Myocyte (in vitro differentiated cells): ENCODE data around the gene ASCL5. TPM values are rescaled to one million over a fixed set of nuclear protein-coding genes. Genes with fewer than 3 reads are reported as not detected.

Source experiments
- DNase-seq: peaks from one replicate; pipeline ENCODE4 v3.0.0-alpha.2; 2012; ENCODE audit warnings: low read depth
- total RNA-seq: library from RNA; depleted of rRNA; stranded (reverse); fragments of >200 nt; gene quantifications from 2 replicates; pipeline ENCODE4 v1.2.3, GENCODE V29; 2014

The ASCL5 gene
- total RNA-seq, 1 donor from 2014 or later: not detected

DNA sequence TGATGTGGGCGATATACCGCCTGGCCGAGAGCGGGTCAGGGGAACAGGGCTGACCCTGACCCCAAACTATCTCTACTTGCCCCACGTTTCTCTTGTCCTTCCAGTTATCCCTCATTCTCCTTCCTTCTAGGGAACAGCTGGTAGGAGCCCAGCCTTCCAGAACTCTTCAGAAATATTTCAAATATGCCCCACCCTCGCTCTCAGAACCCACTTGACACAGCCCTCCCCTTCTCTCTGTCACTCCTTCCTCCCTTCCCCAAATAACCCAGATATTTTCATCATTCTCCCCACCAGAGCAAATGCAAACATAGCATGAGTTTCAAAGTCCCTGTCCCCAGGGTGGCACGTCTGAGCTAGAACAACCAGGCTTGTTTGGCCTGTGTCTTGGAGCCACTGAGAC, 15.8 kb downstream of the ASCL5 start:
- peak; percentile 86 for DNase-seq

DNA sequence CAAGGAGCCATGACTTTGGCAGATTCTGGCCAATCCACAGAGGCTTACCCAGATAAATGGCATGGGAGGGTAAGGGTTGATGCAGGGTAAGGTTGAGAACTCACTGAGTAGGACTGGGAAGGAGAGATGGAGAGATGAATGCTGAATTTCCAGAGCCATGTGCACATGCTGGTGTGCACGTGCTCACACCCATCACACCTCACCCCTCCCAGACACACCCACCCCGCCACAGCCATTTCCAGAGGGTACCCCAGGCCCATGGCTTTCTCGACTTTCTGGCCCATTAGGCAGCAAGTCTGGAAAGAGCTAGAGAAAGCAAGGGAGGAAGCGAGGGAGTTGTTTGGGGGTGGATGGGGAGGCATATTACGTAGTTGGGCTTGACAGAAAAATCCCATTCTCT, 16.4 kb downstream of the ASCL5 start:
- no peak for DNase-seq

DNA sequence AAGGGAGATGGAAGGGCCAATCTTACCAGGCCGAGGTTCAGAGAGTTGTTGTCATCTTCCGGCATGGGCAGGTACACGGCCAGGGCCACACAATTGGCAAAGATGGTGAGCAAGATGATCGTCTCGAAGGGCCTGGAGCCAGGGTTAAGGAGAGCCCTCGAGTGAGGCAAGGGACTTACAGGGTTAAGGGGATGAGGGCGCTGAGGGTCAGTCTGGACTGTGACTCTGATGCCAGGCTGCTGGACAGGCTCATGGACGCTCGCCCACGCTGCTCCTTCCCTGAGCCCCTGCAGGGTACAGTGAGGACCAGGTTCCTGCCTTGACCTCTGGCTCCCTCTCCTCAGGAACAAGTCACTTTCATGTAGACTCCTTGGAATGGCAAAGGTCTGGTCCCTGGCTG, 16.8 kb downstream of the ASCL5 start:
- DNase-seq: no peak

DNA sequence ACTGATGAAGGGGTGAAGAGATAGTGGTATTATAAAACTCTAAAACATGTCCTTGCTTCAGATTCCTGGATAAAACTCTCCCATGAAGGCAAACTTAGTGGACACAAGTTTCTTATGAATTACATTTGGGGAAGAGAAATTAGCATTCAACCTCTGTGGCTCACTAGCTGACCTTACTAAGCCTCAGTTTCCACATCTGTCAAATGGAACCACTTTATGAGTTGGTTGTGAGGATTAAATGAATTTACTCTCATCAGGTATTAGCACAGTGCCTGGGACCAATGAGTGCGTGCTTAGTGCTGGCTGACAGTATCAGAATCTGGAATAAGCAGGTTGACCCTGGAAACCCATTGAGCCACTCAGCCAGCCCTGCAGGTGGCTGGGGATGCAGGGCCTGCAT, 17.3 kb downstream of the ASCL5 start:
- no peak for DNase-seq

- no peak for DNase-seq
These were observed 18.4 kb downstream of the ASCL5 start for GRCh38 chr1:201108614-201109013.

- DNase-seq: peak; percentile 53
These were observed 21.3 kb downstream of the ASCL5 start for GRCh38 chr1:201105688-201106087.

DNA sequence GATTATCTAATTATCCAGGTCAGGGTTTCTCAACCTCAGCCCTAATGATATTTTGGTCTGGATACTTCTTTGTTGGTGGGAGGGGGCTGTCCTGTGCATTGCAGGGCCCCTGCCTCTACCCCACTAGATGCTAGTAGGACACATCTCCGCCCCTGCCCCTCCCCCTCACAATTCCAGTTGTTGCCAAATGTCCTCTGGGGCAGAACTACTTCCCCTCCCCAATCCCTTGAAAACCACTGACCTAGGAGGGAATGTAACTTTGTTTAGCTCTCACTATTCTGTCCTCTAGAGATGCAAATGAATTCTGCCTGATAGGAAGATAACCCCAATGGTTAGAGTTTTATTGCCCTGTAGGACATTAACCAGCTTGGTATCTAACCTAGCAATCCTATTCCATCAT, 22.8 kb downstream of the ASCL5 start:
- DNase-seq: peak; percentile 67

DNA sequence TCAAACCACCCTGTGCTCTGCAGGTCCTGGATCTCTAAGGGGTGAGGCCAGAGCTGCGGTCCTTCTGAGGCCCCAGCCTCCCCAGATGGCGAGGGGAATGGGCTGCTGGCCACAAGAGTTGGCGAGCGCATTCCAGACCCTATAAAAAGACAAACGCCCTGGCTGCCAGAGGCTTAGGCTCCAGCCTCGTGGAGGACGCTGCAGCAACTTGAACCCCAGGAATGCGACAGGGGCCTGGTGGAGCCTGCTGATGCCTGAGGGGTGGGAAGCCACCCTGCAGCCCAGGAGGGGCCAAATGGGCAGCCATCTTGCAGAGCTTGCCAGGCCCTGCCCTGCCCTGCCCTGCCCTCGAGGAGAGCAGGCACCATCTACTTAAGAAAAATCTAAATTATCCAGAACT, 23.3 kb downstream of the ASCL5 start:
- DNase-seq: peak; percentile 93

DNA sequence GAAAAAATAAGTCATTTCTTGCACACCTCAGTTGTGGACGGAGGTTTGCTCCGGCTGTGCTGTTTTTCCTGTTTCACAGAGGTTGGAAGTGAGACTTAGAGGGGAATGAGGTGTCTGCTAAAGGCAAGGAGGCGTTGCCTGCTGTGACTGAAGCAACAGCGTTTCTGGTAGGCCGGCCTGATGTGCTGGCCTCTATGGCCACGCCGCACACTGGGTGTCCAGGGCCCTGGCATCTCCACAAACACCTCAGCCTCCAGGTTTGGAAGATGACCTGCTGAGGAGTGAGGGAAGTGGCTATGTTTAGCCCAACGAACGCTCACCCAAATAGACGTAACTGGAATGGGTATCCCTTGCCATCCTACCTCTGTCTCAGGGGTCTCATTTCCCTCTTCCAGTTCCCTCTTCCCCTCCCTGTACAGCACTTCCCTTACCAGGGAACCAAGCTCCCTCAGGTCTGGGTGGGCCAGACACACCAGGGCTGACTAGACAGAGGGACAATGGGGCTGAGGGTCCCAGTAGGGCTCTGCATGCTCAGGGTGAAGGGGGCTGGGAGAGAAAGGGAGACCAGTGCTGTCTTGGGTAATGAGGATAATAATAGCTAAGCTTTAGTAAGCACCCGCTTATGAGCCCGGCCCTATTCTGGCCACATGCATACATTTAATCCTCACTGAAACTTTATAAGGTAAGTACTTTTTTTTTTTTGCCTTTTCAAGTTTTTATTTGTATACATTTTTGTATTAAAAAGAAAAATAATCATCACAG, 26.6 kb downstream of the ASCL5 start:
- DNase-seq: peak; percentile 27

GRCh38 chr1:201098992-201099677, 27.8 kb downstream of the ASCL5 start:
- peak; percentile 71 for DNase-seq

GRCh38 chr1:201096977-201097856, 29.8 kb downstream of the ASCL5 start:
- peak; percentile 56 for DNase-seq

DNA sequence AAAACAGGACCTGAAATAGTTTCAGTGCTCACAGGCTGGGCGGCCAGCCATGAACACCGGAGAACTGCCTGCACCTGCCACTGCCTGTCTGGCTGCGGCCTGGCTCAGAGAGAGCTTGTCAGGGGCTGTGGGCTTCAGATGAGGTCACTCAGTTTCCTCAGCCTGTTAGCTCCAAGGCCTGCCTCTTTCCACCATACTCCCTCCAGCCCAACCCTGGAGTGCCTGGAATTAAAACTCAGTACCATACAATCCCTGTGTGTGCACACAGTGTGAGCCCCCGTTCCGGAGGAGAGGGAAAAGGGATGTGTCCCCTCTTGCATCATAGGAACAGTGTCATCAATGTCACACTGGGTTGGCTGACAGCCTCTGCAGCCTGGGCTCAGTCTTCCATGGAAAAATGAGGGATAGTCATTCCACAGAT, 30.9 kb downstream of the ASCL5 start:
- peak; percentile 96 for DNase-seq

DNA sequence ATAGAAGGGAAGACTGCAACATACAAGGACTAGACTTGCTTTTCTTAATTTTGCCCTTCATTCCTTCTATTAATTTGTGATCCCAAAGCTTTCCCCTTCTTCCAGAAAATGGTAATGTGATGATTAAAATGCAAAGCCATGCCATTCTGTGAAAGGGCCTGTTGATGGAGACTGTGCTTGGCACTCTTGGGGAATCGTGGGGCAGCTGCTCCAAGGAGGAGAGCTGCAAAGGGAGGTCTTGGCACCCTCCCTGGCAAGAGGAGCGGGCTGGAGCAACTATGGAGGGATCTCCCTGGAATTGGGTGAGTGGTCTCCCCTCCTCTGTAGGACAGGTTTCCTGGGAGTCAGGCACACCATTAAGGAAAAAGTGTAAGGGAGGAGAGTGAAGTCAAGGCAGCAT, 31.4 kb downstream of the ASCL5 start:
- DNase-seq: no peak

DNA sequence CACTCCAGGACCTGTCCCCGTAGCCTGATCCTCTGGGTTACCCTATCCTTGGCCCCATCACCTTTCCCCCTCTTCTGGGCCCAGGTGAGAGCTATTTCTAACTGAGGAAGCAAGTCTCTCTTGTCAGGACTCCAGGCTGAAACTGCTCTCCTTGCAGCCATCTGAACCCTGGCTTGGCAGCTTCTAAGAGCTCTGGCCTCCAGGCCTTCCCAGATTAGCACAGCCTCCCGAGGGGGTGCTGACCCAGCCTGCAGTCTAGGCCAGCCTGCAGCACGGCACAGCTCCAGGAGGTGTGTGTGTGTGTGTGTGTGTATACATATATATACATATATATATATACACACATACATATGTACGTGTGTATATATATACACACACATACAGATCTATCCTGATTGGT, 32.2 kb downstream of the ASCL5 start:
- DNase-seq: peak; percentile 49

- no peak for DNase-seq
These were observed 33.0 kb downstream of the ASCL5 start for GRCh38 chr1:201093962-201094361.

GRCh38 chr1:201093561-201093960, 33.4 kb downstream of the ASCL5 start:
- no peak for DNase-seq

GRCh38 chr1:201092738-201093137, 34.2 kb downstream of the ASCL5 start:
- no peak for DNase-seq

- no peak for DNase-seq
These were observed 35.7 kb downstream of the ASCL5 start for GRCh38 chr1:201091256-201091655.

- DNase-seq: peak; percentile 48
These were observed 36.4 kb downstream of the ASCL5 start for GRCh38 chr1:201090541-201090940.

DNA sequence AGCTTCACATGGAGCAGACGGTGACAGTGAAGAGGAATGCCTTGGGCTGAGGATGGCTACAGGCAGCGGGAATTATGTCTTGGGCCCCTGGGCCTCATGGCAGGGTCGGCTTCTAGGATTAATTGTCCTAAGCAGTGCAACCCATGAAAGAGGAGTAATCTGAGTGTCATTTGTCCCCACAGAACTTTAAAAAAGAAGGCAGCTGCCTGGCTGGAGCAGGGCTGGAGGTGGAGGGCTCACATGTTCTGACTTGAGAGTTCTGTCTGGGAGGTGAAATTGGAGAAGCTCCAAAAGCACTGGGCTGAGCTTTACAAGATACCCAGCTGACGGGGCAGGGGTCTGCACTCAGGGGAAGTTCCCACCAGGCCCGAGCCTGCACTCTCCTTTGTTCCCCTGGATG, 37.4 kb downstream of the ASCL5 start:
- peak; percentile 46 for DNase-seq

- DNase-seq: no peak
These were observed 38.0 kb downstream of the ASCL5 start for GRCh38 chr1:201088901-201089525.
